SK-N-SH (cell line): Measurements from ENCODE around the gene FAT1. TPM values are rescaled to one million over a fixed set of nuclear protein-coding genes. Genes with fewer than 3 reads are reported as not detected.

Experiments
- CTCF ChIA-PET: fragments of 300-600, 350-600 bp; formaldehyde crosslinking; extraction: SDS; loops from one replicate; lab custom pipeline; 2021; lab: Yijun Ruan, JAX
- POLR2A ChIA-PET: fragments of 350-600 bp; sonication (Branson Sonifier 250); formaldehyde crosslinking; extraction: SDS; loops from one replicate; lab custom pipeline; 2020; ENCODE audit warnings: antibody characterized with exemption, inconsistent platforms; lab: Yijun Ruan, JAX
- DNase-seq: peaks from one replicate; pipeline ENCODE4 v3.0.0; 2012
- H2AFZ ChIP-seq: fragments of 200-600 bp; sonication (generic); 2 replicates; pipeline ENCODE4 v1.8.1; 2016; ENCODE audit warnings: antibody characterized with exemption, mild to moderate bottlenecking, low read depth
- H3F3A ChIP-seq: fragments of 200-600 bp; sonication (generic); replicated peaks from 2 replicates; pipeline ENCODE3; 2016; ENCODE audit warnings: antibody characterized with exemption, mild to moderate bottlenecking; ENCODE audit not compliant: insufficient read depth
- H3K27ac ChIP-seq, 2 experiments: fragments of 200-500 bp in 1 of 2; fragments of 200-600 bp in 1 of 2; sonication (Bioruptor generic) in 1 of 2; sonication (generic), shearing (Covaris generic) in 1 of 2; 2 replicates each; pipeline versions ENCODE4 v1.5.1 to v1.6.1; 2014 to 2016; ENCODE audit warnings: low read depth in 2 of 2, inconsistent platforms in 1 of 2, low read length in 1 of 2, mild to moderate bottlenecking in 1 of 2, mixed read lengths in 1 of 2
- H3K27me3 ChIP-seq: fragments of 200-600 bp; sonication (generic), shearing (Covaris generic); 2 replicates; pipeline ENCODE4 v1.6.1; 2016; ENCODE audit warnings: mixed run types; ENCODE audit not compliant: insufficient read depth
- H3K36me3 ChIP-seq, 2 experiments: fragments of 200-500 bp in 1 of 2; fragments of 200-600 bp in 1 of 2; sonication (Bioruptor generic) in 1 of 2; sonication (generic) in 1 of 2; replicated peaks in 1 of 2; 2 replicates each; pipeline versions ENCODE3 to v1.5.1; 2014 to 2016; ENCODE audit warnings: low read length in 1 of 2, mild to moderate bottlenecking in 1 of 2; ENCODE audit not compliant: insufficient read depth in 2 of 2, control insufficient read depth in 1 of 2
- H3K4me1 ChIP-seq, 2 experiments: fragments of 200-500 bp in 1 of 2; fragments of 200-600 bp in 1 of 2; sonication (Bioruptor generic) in 1 of 2; sonication (generic), shearing (Covaris generic) in 1 of 2; 2 replicates each; pipeline versions ENCODE4 v1.5.1 to v1.6.1; 2014 to 2016; ENCODE audit warnings: low read depth in 1 of 2, low read length in 1 of 2, mixed run types in 1 of 2; ENCODE audit not compliant: insufficient read depth in 2 of 2, control insufficient read depth in 1 of 2
- H3K4me2 ChIP-seq: fragments of 200-600 bp; sonication (generic), shearing (Covaris generic); 2 replicates; pipeline ENCODE4 v1.6.1; 2017; ENCODE audit warnings: mixed run types
- H3K4me3 ChIP-seq, 2 experiments: fragments of 200-500 bp in 1 of 2; fragments of 200-600 bp in 1 of 2; sonication (Bioruptor generic) in 1 of 2; sonication (generic), shearing (Covaris generic) in 1 of 2; 2 replicates each; pipeline versions ENCODE4 v1.5.1 to v1.8.1; 2014 to 2016; ENCODE audit warnings: low read depth in 2 of 2, inconsistent platforms in 1 of 2, low read length in 1 of 2, mild to moderate bottlenecking in 1 of 2, mixed read lengths in 1 of 2, moderate library complexity in 1 of 2
- H3K79me2 ChIP-seq: fragments of 200-600 bp; sonication (generic); 2 replicates; pipeline ENCODE4 v1.8.1; 2017; ENCODE audit warnings: mild to moderate bottlenecking; ENCODE audit not compliant: insufficient read depth
- H3K9ac ChIP-seq: fragments of 200-600 bp; sonication (generic); 2 replicates; pipeline ENCODE4 v1.6.1; 2017; ENCODE audit warnings: mixed run types
- H3K9me2 ChIP-seq: fragments of 200-600 bp; sonication (generic); 2 replicates; pipeline ENCODE4 v1.6.1; 2017; ENCODE audit warnings: mixed run types
- H3K9me3 ChIP-seq: fragments of 200-600 bp; sonication (generic); 2 replicates; pipeline ENCODE4 v1.6.1; 2017; ENCODE audit warnings: mixed run types, mild to moderate bottlenecking, moderate library complexity
- H4K20me1 ChIP-seq: fragments of 200-600 bp; sonication (generic); 2 replicates; pipeline ENCODE4 v1.6.1; 2017; ENCODE audit warnings: mild to moderate bottlenecking, mixed run types; ENCODE audit not compliant: insufficient read depth
- EP300 ChIP-seq, 2 experiments: IDR thresholded peaks; 2 replicates each; pipeline versions ENCODE4 v1.4.0 to v1.6.1; 2012; ENCODE audit warnings: borderline replicate concordance in 1 of 2, low read depth in 1 of 2, low read length in 1 of 2
- EZH2phosphoT487 ChIP-seq: fragments of 200-600 bp; sonication (generic); IDR thresholded peaks from 2 replicates; pipeline ENCODE4 v1.6.1; 2017; ENCODE audit warnings: low read depth, mixed run types, mild to moderate bottlenecking, antibody characterized with exemption, moderate library complexity, borderline replicate concordance
- FOSL2 ChIP-seq: IDR thresholded peaks from 2 replicates; pipeline ENCODE4 v1.4.0; 2012; ENCODE audit warnings: low read depth, mild to moderate bottlenecking, moderate library complexity, borderline replicate concordance
- FOXM1 ChIP-seq: IDR thresholded peaks from 2 replicates; pipeline ENCODE4 v1.4.0; 2012; ENCODE audit warnings: low read depth, mild to moderate bottlenecking
- GABPA ChIP-seq: IDR thresholded peaks from 2 replicates; pipeline ENCODE4 v1.4.0; 2012; ENCODE audit warnings: low read depth, mild to moderate bottlenecking
- MEF2A ChIP-seq: IDR thresholded peaks from 2 replicates; pipeline ENCODE4 v1.4.0; 2012; ENCODE audit warnings: low read depth, borderline replicate concordance
- PBX3 ChIP-seq: IDR thresholded peaks from 2 replicates; pipeline ENCODE4; 2012
- RAD21 ChIP-seq: IDR thresholded peaks from 2 replicates; pipeline ENCODE4 v1.6.1; 2012; ENCODE audit warnings: mild to moderate bottlenecking, low read length
- RCOR1 ChIP-seq: fragments of 150-350 bp; IDR thresholded peaks from 2 replicates; pipeline ENCODE4 v1.6.1; 2017; ENCODE audit warnings: antibody characterized with exemption, low read length
- REST ChIP-seq: IDR thresholded peaks from 2 replicates; pipeline ENCODE4 v1.6.1; 2012; ENCODE audit warnings: mild to moderate bottlenecking, low read depth, low read length, moderate library complexity
- SIN3A ChIP-seq: IDR thresholded peaks from 2 replicates; pipeline ENCODE4 v1.6.1; 2012; ENCODE audit warnings: low read depth, mild to moderate bottlenecking, low read length, moderate library complexity, borderline replicate concordance
- TAF1 ChIP-seq: IDR thresholded peaks from 2 replicates; pipeline ENCODE4 v1.6.1; 2012; ENCODE audit warnings: low read depth, mild to moderate bottlenecking, low read length, moderate library complexity, borderline replicate concordance
- TEAD4 ChIP-seq: IDR thresholded peaks from 2 replicates; pipeline ENCODE4 v1.4.0; 2012; ENCODE audit warnings: mild to moderate bottlenecking, borderline replicate concordance; ENCODE audit not compliant: insufficient read depth
- USF1 ChIP-seq: IDR thresholded peaks from 2 replicates; pipeline ENCODE4 v1.4.0; 2012; ENCODE audit warnings: low read depth, borderline replicate concordance
- ZBTB33 ChIP-seq: IDR thresholded peaks from 2 replicates; pipeline ENCODE4 v1.4.0; 2012; ENCODE audit warnings: low read depth, borderline replicate concordance
- WGBS: methylation state at CpG from one replicate; pipeline ENCODE4 v1.1.6; 2017; ENCODE audit warnings: low lambda C conversion rate; 5-methylcytosine and 5-hydroxymethylcytosine counted together
- polyA plus RNA-seq, 3 experiments: library from polyadenylated mRNA; depleted of rRNA; stranded (reverse); fragments of >200 nt; gene quantifications; 2 replicates each; pipeline ENCODE4 v1.2.3, GENCODE V29; 2012
- TF ChIP-seq, protein P1 (sequence below): fragments of 200-600 bp; sonication (generic); IDR thresholded peaks from 2 replicates; pipeline ENCODE4 v1.6.1; 2017; ENCODE audit warnings: antibody characterized with exemption, mild to moderate bottlenecking, moderate library complexity

FAT1 gene
- polyA plus RNA-seq, 1 of the 3 experiments (the other 2 are of a cell fraction) = 41.3 TPM

GRCh38 chr4:186693894-186694293, 29.8 kb downstream of the FAT1 start:
- Histone ChIP-seq H3K27ac (no peak overlapping the region), H3F3A (no peaks in the 10 kb centered on the region)
- TF ChIP-seq SIN3A (no peak), PBX3 (no peak), FOSL2 (no peak), ZBTB33 (no peak), RAD21 (no peak), EP300 (IDR thresholded peaks at IDR 0.05; ENCODE audit: borderline replicate concordance in 1 of 2, low read depth in 1 of 2, low read length in 1 of 2) (no peak), RCOR1 (no peak), GABPA (no peak), MEF2A (no peak), TEAD4 (no peak), EZH2phosphoT487 (no peak), REST (no peak), TAF1 (no peak), FOXM1 (no peak), USF1 (no peak)
- TF ChIP-seq, protein P1, sequence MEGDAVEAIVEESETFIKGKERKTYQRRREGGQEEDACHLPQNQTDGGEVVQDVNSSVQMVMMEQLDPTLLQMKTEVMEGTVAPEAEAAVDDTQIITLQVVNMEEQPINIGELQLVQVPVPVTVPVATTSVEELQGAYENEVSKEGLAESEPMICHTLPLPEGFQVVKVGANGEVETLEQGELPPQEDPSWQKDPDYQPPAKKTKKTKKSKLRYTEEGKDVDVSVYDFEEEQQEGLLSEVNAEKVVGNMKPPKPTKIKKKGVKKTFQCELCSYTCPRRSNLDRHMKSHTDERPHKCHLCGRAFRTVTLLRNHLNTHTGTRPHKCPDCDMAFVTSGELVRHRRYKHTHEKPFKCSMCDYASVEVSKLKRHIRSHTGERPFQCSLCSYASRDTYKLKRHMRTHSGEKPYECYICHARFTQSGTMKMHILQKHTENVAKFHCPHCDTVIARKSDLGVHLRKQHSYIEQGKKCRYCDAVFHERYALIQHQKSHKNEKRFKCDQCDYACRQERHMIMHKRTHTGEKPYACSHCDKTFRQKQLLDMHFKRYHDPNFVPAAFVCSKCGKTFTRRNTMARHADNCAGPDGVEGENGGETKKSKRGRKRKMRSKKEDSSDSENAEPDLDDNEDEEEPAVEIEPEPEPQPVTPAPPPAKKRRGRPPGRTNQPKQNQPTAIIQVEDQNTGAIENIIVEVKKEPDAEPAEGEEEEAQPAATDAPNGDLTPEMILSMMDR = no peak
- TF ChIP-seq, all 33 proteins: peak for 0
- DNase-seq = no peak
- Histone ChIP-seq H3K9me2 (no peaks in the 10 kb centered on the region), H3K4me1 (peaks cover 0 to 15% of the 10 kb centered on the region in 2 experiments; a peak in 1 of 4 replicates), H4K20me1 (peaks cover 9% of the 10 kb centered on the region; the same call in 1 of the 2 replicates), H3K79me2 (peaks cover 97% of the 10 kb centered on the region), H2AFZ (no peak overlapping the region), H3K27me3 (no peaks in the 10 kb centered on the region), H3K36me3 (peaks cover 0 to 12% of the 10 kb centered on the region in 2 experiments), H3K4me3 (no peak overlapping the region), H3K4me2 (no peak overlapping the region), H3K9me3 (no peaks in the 10 kb centered on the region), H3K9ac (no peak overlapping the region)
- WGBS = 49% methylated on average over 3 of the region's 3 CpGs
- CTCF ChIA-PET = no interaction called here
- POLR2A ChIA-PET = no interaction called here
